ENCODE measurements around the gene ACAP2. TPM values are rescaled to one million over a fixed set of nuclear protein-coding genes. Genes with fewer than 3 reads are reported as not detected.

ACAP2 gene
- total RNA-seq, 1 experiment from 2014 or later = 42.0 TPM

GRCh38 chr3:195226900-195227447, 215.8 kb downstream of the ACAP2 start:
- DNase-seq (ENCODE audit: low spot score) (no peak), ATAC-seq (peak; percentile 81)
- Mint-ChIP-seq H3K9me3 (peaks cover 22% of the 10 kb centered on the region), H3K4me3 (no peak overlapping the region), H3K27ac (no peak overlapping the region), H3K4me1 (peaks cover 27% of the 10 kb centered on the region), H3K27me3 (ENCODE audit: low read depth) (no peaks in the 10 kb centered on the region), H3K36me3 (peaks cover 16% of the 10 kb centered on the region)
- ChIA-PET POLR2A (no interaction called here), CTCF (interaction anchor here (0.6 to 1.9 kb wide), 15 partner anchors 9 to 544 kb away, joined by 3 to 9 read pairs (median 4); partner anchors contain the start of gene XXYLT1)
- no peak for TF ChIP-seq ZNF281 (CRISPR knock-in tag; IDR thresholded peaks at IDR 0.05)
- no peak for TF ChIP-seq ETV6 (CRISPR knock-in tag; IDR thresholded peaks at IDR 0.05)
- TF ChIP-seq PRRX2 (CRISPR knock-in tag; IDR thresholded peaks at IDR 0.05) = no peak
- TF ChIP-seq KAT7 (CRISPR knock-in tag; IDR thresholded peaks at IDR 0.05; ENCODE audit: borderline replicate concordance) = no peak
- no peak for TF ChIP-seq ZNF138 (CRISPR knock-in tag; conservative IDR thresholded peaks at IDR 0.05)
- TF ChIP-seq ZNF121 (CRISPR knock-in tag; IDR thresholded peaks at IDR 0.05) = no peak
- TF ChIP-seq SMAD4 (CRISPR knock-in tag; IDR thresholded peaks at IDR 0.05) = no peak
- TF ChIP-seq NFYB (CRISPR knock-in tag; conservative IDR thresholded peaks at IDR 0.05; ENCODE audit: low read depth) = no peak
- no peak for TF ChIP-seq SOX15 (CRISPR knock-in tag; IDR thresholded peaks at IDR 0.05)
- no peak for TF ChIP-seq OVOL2 (CRISPR knock-in tag; IDR thresholded peaks at IDR 0.05; ENCODE audit: borderline replicate concordance)
- no peak for TF ChIP-seq ZBTB21 (CRISPR knock-in tag; IDR thresholded peaks at IDR 0.05; ENCODE audit: borderline replicate concordance)
- no peak for TF ChIP-seq TCF7 (CRISPR knock-in tag; IDR thresholded peaks at IDR 0.05; ENCODE audit: low read depth)
- no peak for TF ChIP-seq ZNF425 (CRISPR knock-in tag; conservative IDR thresholded peaks at IDR 0.05)
- TF ChIP-seq NR1H2 (CRISPR knock-in tag; IDR thresholded peaks at IDR 0.05) = no peak
- TF ChIP-seq ZNF263 (CRISPR knock-in tag; IDR thresholded peaks at IDR 0.05; ENCODE audit: low read depth) = no peak
- TF ChIP-seq CREM (CRISPR knock-in tag; IDR thresholded peaks at IDR 0.05) = no peak

- Mint-ChIP-seq H3K4me1 (peaks cover 32% of the 10 kb centered on the region), H3K27me3 (ENCODE audit: low read depth) (no peaks in the 10 kb centered on the region), H3K27ac (no peak overlapping the region), H3K9me3 (peaks cover 19% of the 10 kb centered on the region), H3K36me3 (peaks cover 16% of the 10 kb centered on the region), H3K4me3 (no peak overlapping the region)
- DNase-seq (ENCODE audit: low spot score) (no peak), ATAC-seq (no peak)
- no peak for TF ChIP-seq NR2C2 (CRISPR knock-in tag; IDR thresholded peaks at IDR 0.05)
- no peak for TF ChIP-seq USF2 (CRISPR knock-in tag; IDR thresholded peaks at IDR 0.05)
- ChIA-PET CTCF (interaction anchor here (0.6 to 1.9 kb wide), 13 partner anchors 10 to 544 kb away, joined by 3 to 9 read pairs (median 5); no protein-coding TSS in a partner anchor), POLR2A (no interaction called here)
Observed at GRCh38 chr3:195226445-195226844, 216.4 kb downstream of the ACAP2 start.
